GM19240 (cell line): ENCODE data around the gene PLEKHJ1.

Source experiments
- DNase-seq: peaks from one replicate; pipeline ENCODE4 v3.0.0; 2011; ENCODE audit warnings: low spot score; ENCODE audit not compliant: insufficient read length

PLEKHJ1 gene

DNA sequence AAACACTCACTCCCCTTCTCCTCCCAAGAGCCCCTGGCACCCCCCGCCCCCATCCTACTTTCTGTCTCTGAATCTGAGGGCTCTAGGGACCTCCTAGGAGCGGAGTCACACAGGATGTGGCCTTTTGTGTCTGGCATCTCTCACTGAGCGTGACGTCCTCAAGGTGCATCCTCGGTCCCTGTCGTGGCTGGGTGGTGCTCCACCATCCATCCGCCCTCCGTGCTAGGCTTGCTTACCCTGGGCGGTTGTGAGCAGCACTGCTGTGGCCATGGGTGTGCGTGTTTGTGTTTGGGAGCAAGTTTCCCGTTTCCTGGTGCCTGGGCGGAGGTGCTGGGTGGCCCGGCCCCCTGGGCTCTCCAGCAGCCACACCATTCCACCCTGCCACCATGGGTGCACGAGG, 12.2 kb downstream of the PLEKHJ1 start:
- peak; percentile 61 for DNase-seq

DNA sequence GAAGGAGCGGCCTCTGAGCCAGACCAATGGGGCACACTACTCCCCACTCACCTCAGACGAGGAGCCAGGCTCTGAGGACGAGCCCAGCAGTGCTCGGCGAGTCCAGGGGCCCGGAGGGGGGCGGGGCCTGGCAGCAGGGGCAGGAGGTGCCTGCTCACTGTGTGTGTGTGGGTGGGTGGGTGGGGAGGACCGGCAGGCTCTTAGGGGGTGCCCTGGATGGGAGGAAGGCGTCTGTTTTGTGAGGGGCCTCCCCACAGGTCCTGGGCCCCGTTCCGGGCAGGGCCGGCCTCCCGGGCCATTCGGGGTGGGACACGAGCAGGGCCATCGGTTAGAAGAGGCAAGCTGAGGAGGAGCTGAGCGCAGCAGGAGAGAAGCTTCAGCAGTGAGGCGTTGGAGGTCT, 12.7 kb downstream of the PLEKHJ1 start:
- DNase-seq, result no peak

- no peak for DNase-seq
These were observed 14.2 kb downstream of the PLEKHJ1 start for GRCh38 chr19:2221918-2222317.

DNA sequence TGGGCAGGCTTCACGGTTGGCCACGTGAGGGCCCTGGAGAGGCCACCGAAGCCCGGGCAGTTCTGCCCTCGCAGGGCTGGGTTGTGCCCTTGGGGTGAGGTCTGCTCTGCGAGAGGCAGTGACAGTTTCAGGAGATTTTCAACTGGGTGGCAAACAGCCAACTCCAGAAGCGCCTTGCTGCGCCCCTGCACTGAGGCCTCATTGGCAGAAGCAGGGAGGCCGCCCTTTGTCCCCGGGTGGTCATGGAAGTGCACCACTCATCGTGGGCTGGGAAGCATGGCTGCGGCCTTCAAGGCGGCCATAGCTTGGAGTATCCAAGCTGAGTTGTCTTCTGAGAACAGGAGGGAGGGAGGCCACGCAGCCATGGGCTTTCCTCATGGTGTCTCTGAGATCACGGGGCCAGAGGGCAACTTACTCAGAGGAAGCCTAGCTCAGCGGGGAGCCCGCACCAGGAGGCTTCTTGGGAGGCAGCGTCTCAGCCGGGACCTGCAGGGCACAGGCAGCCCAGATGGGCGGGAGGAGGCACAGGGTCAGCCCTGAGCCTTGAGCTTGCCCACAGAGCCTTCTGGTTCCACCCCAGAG, 14.8 kb downstream of the PLEKHJ1 start:
- no peak for DNase-seq

DNA sequence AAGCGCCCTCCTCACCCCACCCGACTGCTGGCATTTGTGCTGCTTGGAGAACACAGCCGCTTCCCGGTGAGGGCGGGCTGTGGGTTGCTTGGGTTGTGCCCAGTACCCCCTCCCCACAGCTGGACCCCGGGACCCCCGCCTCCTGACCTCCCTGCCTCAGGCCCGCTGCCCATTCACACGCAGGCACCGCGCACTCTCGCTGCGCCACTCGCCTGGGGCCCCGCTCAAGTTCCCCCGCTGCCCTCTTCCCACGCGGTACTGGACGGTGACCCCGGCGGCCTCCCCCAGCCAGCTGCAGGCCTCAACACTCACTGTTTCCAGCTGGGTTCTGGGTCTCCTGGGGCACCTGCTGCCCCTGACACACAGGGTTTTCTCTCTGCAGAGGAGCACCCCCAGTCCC, 16.4 kb downstream of the PLEKHJ1 start:
- DNase-seq, result no peak

GRCh38 chr19:2217591-2217990, 18.5 kb downstream of the PLEKHJ1 start:
- no peak for DNase-seq

DNA sequence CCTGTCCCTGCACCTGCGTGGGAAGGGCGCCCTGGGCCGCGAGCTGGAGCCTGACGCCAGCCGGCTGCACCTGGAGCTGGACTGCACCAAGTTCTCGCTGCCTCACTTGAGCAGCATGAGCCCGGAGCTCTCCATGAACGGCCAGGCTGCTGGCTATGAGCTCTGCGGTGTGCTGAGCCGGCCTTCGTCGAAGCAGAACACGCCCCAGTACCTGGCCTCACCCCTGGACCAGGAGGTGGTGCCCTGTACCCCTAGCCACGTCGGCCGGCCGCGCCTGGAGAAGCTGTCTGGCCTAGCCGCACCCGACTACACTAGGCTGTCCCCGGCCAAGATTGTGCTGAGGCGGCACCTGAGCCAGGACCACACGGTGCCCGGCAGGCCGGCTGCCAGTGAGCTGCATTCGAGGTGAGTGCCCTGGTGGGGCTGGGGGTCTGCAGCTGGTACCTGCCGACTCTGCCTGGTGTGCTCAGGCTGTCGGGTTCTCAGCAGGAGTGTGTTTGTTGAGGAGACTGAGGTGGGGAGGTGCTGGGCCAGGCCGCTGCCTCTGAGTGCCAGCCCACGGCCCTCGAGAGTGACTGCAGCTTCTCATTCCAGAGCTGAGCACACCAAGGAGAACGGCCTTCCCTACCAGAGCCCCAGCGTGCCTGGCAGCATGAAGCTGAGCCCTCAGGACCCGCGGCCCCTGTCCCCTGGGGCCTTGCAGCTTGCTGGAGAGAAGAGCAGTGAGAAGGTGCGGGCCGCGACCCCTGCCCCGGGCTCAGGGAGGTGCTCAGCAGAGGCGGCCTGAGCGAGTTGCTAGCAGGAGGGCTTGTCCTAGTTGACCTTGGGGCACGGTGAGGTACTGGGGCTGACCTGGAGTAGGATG, 19.5 kb downstream of the PLEKHJ1 start:
- no peak for DNase-seq

DNA sequence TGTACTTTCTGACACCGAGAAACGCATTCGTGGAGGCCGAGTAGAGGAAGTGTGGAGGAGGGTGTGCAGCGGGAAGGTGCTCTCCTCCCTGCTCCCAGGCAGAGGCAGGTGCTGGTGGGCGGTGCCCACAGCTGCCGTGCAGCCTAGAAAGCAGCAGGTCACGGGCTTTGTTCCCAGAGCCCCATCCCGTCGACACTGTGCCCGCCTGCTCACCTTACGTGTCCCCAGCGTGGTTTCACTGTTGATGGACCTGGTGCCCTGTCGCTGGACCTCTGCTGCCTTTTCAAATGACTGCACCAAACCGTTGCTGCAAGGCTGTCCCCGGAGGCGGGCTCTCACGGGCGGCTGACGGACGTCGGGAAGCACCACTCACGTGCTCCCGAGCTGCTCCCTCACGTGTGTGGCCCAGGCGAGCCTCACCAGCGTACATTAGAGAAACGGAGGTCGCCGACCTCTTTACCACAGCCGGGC, 20.8 kb downstream of the PLEKHJ1 start:
- no peak for DNase-seq

DNA sequence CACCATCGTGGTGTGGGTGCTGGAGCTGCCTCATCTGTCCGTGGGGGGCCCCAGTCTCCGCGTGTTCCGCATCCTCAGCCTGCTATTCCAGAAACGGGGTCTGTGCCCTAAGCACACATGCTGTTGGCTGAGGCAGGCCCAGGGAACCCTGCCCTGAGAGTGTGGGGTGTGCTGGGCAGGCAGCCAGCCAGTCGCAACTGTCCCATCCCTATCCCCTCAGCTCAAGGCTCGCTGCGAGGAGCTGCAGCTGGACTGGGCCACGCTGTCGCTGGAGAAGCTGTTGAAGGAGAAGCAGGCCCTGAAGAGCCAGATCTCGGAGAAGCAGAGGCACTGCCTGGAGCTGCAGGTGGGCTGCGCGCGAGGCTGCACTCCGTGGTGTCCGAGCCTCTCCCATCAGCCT, 21.9 kb downstream of the PLEKHJ1 start:
- no peak for DNase-seq

- no peak for DNase-seq
These were observed 22.3 kb downstream of the PLEKHJ1 start for GRCh38 chr19:2213799-2214198.

- no peak for DNase-seq
These were observed 23.0 kb downstream of the PLEKHJ1 start for GRCh38 chr19:2212861-2213711.

DNA sequence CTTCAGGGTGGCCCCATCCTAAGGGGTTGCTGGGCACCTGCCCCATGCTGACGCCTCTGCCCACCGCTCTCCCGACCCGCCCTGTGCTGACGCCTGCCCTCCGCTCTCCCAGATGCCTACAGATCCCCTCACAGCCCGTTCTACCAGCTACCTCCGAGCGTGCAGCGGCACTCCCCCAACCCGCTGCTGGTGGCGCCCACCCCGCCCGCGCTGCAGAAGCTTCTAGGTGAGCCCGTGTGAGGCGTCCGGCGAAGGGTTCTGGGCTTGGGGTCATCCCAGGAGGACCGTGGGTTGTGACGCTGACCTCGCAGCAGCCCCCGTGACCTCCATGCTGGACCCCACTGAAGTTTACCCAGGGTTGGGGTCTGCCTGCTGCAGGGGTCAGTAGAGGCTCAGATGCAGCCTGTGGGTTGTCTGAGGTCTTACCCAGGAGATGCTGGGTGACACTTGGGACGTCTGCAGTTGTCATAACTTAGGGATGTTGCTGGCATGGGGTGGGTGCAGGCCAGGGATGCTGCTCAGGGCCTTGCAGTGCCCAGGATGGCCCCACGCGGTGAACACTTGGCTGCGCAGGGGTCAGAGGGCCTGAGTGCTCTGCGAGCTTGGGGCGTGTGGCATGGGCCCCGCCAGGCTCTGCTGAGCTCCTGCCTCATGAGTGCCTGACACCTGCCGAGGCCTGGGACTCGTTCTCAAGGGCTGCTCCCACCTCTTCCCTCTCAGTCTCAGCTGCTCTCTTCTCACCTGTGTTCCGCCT, 25.0 kb downstream of the PLEKHJ1 start:
- no peak for DNase-seq

DNA sequence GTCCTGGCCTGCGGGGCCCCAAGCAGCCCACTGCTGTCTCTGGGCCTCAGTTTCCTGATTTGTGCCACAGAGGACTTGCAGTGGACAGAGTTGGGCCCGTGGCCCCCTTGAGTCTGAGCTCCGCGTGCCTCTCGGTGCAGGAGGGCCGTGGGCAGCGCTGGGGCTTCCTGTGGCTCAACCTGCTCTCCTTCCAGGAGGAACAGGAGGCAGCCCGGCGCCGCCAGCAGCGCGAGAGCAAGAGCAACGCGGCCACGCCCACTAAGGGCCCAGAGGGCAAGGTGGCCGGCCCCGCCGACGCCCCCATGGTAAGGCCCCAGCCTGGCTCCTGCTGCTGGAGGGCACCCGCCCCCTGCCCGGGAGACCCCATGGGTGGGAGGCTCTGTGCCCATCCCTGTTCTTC, 25.9 kb downstream of the PLEKHJ1 start:
- no peak for DNase-seq

DNA sequence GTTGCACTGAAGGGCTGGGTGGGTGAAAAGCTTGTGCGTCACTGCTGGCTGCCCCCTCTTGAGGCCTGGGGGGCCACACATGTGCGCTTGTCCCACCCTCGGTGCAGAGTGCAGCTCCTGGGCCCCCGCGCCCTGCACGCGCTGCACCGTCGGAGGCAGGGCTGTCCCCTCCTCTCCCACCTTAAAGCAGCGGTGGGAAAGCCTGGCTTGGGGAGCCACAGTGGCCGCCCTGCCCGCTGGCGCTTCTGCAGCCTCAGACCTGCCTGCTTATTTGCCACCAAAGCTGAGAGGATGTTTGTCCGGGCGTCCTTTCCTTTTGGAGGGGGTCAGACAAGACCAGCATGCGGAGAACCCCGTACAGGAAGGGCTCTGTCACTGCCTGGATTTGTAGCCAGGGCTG, 26.7 kb downstream of the PLEKHJ1 start:
- DNase-seq, result no peak

- no peak for DNase-seq
These were observed 27.2 kb downstream of the PLEKHJ1 start for GRCh38 chr19:2208975-2209374.

- DNase-seq, result peak; percentile 62
These were observed 27.9 kb downstream of the PLEKHJ1 start for GRCh38 chr19:2207991-2208860.

DNA sequence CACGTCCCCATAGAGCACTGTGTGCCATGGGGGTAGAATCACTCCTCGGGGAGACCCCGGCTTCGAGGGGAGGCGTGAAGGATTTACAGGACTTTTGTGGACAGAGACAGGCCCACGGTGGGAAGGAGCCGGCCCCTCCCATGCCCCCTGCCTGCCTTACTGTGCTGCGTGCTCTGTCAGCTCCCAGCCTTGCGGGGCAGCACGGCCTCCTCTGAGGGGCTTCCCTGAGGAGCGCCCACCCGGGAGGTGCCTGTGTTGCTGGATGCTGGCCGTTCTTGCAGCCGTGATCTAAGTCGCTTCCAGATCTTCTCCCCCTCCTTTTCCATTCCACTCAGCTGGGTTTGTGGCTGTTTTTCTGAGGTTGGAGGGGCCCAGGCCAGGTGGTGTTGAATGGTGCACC, 29.1 kb downstream of the PLEKHJ1 start:
- no peak for DNase-seq

GRCh38 chr19:2202366-2202765, 33.8 kb downstream of the PLEKHJ1 start:
- no peak for DNase-seq

- no peak for DNase-seq
These were observed 34.5 kb downstream of the PLEKHJ1 start for GRCh38 chr19:2201473-2202148.
